Neuronal stem cell (in vitro differentiated cells): ENCODE results near the gene RAD54L.

ENCODE experiments used
- DNase-seq: peaks from one replicate; pipeline ENCODE4 v3.0.0-alpha.2; 2013; ENCODE audit warnings: low spot score
- H2AFZ ChIP-seq: one replicate; pipeline ENCODE4 v1.6.1; 2013; ENCODE audit warnings: mild to moderate bottlenecking, low read length, inconsistent platforms
- H2AK5ac ChIP-seq: 2 replicates; pipeline ENCODE4 v1.6.1; 2013; ENCODE audit warnings: low read depth, mild to moderate bottlenecking, inconsistent platforms, low read length, moderate library complexity, mixed read lengths
- H2BK120ac ChIP-seq: 2 replicates; pipeline ENCODE4 v1.6.1; 2013; ENCODE audit warnings: low read depth, mild to moderate bottlenecking, inconsistent platforms, low read length, moderate library complexity, mixed read lengths
- H2BK12ac ChIP-seq: one replicate; pipeline ENCODE4 v1.6.1; 2013; ENCODE audit warnings: low read length, inconsistent platforms
- H2BK15ac ChIP-seq: 2 replicates; pipeline ENCODE4 v1.6.1; 2013; ENCODE audit warnings: mild to moderate bottlenecking, low read length, inconsistent platforms, mixed read lengths
- H2BK5ac ChIP-seq: one replicate; pipeline ENCODE4 v1.6.1; 2013; ENCODE audit warnings: inconsistent platforms, mild to moderate bottlenecking, low read length, moderate library complexity
- H3K14ac ChIP-seq: one replicate; pipeline ENCODE4 v1.6.1; 2013; ENCODE audit warnings: low read length, inconsistent platforms
- H3K18ac ChIP-seq: 2 replicates; pipeline ENCODE4 v1.6.1; 2013; ENCODE audit warnings: low read length, inconsistent platforms
- H3K23ac ChIP-seq: 2 replicates; pipeline ENCODE4 v1.6.1; 2013; ENCODE audit warnings: low read depth, mild to moderate bottlenecking, mixed read lengths, low read length, inconsistent platforms; ENCODE audit not compliant: poor library complexity
- H3K27ac ChIP-seq: replicated peaks from 3 replicates; pipeline ENCODE4 v1.5.1; 2013; ENCODE audit warnings: low read length, inconsistent platforms
- H3K27me3 ChIP-seq, 3 experiments: 2 replicates each; pipeline ENCODE4 v1.6.1; 2013; ENCODE audit warnings: low read length in 3 of 3, mild to moderate bottlenecking in 2 of 3, inconsistent platforms in 1 of 3, low read depth in 1 of 3, mixed read lengths in 1 of 3, moderate library complexity in 1 of 3; ENCODE audit not compliant: control insufficient read depth in 3 of 3, insufficient read depth in 3 of 3
- H3K36me3 ChIP-seq, 2 donors: replicated peaks in 1 of 2; 2 replicates each; pipeline ENCODE4 v1.6.1; 2013; ENCODE audit warnings: low read length in 2 of 2; ENCODE audit not compliant: control insufficient read depth in 2 of 2, insufficient read depth in 2 of 2
- H3K4ac ChIP-seq: 2 replicates; pipeline ENCODE4 v1.6.1; 2013; ENCODE audit warnings: inconsistent platforms, mild to moderate bottlenecking, low read length, moderate library complexity
- H3K4me1 ChIP-seq, 2 donors: 1 replicate in 1 of 2; 2 replicates in 1 of 2; pipeline ENCODE4 v1.6.1; 2013; ENCODE audit warnings: low read length in 2 of 2, low read depth in 1 of 2; ENCODE audit not compliant: control insufficient read depth in 2 of 2, insufficient read depth in 1 of 2
- H3K4me2 ChIP-seq: one replicate; pipeline ENCODE4 v1.6.1; 2013; ENCODE audit warnings: mild to moderate bottlenecking, low read length, inconsistent platforms; ENCODE audit not compliant: insufficient read depth, poor library complexity, severe bottlenecking
- H3K4me3 ChIP-seq, 2 donors: 2 replicates each; pipeline ENCODE4 v1.5.1; 2013; ENCODE audit warnings: low read length in 2 of 2, mild to moderate bottlenecking in 2 of 2, inconsistent platforms in 1 of 2, moderate library complexity in 1 of 2
- H3K79me1 ChIP-seq: one replicate; pipeline ENCODE4 v1.6.1; 2013; ENCODE audit warnings: low read depth, mild to moderate bottlenecking, inconsistent platforms, low read length, moderate library complexity
- H3K9ac ChIP-seq: one replicate; pipeline ENCODE4 v1.6.1; 2013; ENCODE audit warnings: mild to moderate bottlenecking, low read depth, low read length, inconsistent platforms; ENCODE audit not compliant: poor library complexity
- H3K9me3 ChIP-seq, 2 donors: replicated peaks in 1 of 2; 2 replicates each; pipeline versions ENCODE3 to v1.6.1; 2013; ENCODE audit warnings: low read length in 2 of 2, mild to moderate bottlenecking in 2 of 2, inconsistent platforms in 1 of 2, low read depth in 1 of 2, mixed read lengths in 1 of 2, moderate library complexity in 1 of 2; ENCODE audit not compliant: control insufficient read depth in 2 of 2, insufficient read depth in 1 of 2
- H4K8ac ChIP-seq: one replicate; pipeline ENCODE4 v1.6.1; 2013; ENCODE audit warnings: low read depth, mild to moderate bottlenecking, inconsistent platforms, low read length, moderate library complexity
- H4K91ac ChIP-seq: one replicate; pipeline ENCODE4 v1.6.1; 2013; ENCODE audit warnings: low read length, low read depth, mild to moderate bottlenecking, inconsistent platforms; ENCODE audit not compliant: poor library complexity
- WGBS, 2 donors: extraction: QIAGEN DNeasy Blood & Tissue Kit; methylation state at CpG; one replicate each; pipeline ENCODE4 v1.1.7; 2013; ENCODE audit warnings: missing lambda C conversion rate in 2 of 2, mixed read lengths in 1 of 2; ENCODE audit not compliant: insufficient read length in 2 of 2, insufficient replicate concordance in 1 of 2; ENCODE audit errors: extremely low coverage in 2 of 2; 5-methylcytosine and 5-hydroxymethylcytosine counted together

RAD54L gene

DNA sequence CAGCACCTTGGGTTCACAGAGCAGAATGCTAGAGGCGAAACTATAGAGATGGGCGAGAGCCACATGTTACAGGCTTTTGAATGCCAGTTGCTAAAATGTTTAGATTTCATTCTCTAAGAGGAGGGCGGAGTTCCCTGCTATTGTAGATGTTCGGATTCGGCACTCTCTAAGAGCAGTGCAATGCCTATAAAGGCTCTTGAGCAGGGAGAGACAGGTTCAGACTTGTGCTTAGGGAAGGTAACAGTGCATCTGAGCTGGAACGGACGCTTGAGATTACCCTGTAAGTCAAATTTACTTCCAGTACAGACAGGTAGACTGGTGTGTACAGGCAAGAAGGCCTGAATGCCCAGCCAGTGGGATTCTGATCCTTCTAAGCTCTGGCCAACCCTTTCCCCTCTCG lies 29.1 kb upstream of the RAD54L start:
- no peak overlapping the region for H3K23ac ChIP-seq
- no peak overlapping the region for H2BK15ac ChIP-seq
- H3K9ac ChIP-seq = no peak overlapping the region

DNA sequence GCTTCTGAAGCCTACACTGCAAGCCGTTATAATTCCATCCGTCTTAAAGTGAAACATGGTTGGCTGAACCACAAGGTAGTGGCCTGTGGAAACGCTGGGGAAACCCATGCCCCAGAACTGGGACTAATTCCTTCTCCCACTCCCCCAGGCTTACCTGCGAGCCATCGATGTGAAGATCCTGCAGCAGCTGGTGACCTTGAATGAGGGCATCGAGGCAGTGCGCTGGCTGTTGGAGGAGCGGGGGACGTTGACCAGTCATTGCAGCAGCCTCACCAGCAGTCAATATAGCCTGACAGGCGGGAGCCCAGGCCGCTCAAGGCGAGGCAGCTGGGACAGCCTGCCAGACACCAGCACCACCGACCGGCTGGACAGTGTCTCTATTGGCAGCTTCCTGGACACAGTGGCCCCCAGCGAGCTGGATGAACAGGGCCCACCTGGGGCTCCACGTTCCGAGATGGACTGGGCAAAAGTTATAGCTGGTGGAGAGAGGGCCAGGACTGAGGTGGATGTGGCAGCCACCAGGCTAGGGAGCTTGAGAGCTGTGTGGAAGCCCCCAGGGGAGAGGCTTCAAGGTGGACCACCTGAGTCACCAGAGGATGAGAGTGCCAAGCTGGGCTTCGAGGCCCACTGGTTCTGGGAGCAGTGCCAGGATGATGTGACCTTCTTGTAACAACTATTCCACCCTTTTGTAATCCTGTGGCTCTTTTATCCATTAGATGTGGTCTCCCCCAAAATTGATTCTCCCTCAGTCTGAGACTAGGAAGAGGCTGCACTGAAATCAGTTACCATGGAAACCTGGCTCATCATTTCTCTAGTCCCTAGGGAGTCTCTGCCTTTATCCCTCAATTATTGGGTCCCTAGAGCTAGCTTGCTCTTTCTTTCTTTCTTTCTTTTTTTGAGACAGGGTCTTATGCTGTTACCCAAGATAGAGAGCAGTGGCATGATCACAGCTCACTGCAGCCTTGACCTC lies 27.7 kb upstream of the RAD54L start:
- Histone ChIP-seq H4K91ac (peak overlapping the region; percentile 69), H3K14ac (no peak overlapping the region), H2BK120ac (no peak overlapping the region), H2BK15ac (peak overlapping the region; percentile 49), H2BK5ac (peak overlapping the region; percentile 49), H3K27me3 (no peaks in the 10 kb centered on the region), H3K9me3 (peaks cover 0 to 1% of the 10 kb centered on the region in 2 donors), H2AK5ac (peak overlapping the region; percentile 99), H3K18ac (peak overlapping the region; percentile 36), H3K4me1 (peaks cover 26 to 28% of the 10 kb centered on the region in 2 donors), H2AFZ (no peak overlapping the region), H3K79me1 (no peaks in the 10 kb centered on the region), H3K9ac (peak overlapping the region; percentile 51), H3K4me2 (no peak overlapping the region), H3K23ac (peak overlapping the region; percentile 13), H4K8ac (no peak overlapping the region), H2BK12ac (no peak overlapping the region), H3K4me3 (no peak overlapping the region), H3K36me3 (no peaks in the 10 kb centered on the region), H3K27ac (no peak overlapping the region), H3K4ac (peak overlapping the region; percentile 44)
- DNase-seq = no peak
- WGBS, 2 donors = no CpG with 5 or more reads among the region's 18 CpGs

More for the DNA sequence above, 29.1 kb upstream of the RAD54L start:
- no CpG with 5 or more reads among the region's 8 CpGs for WGBS, 2 donors
- no peak for DNase-seq
- no peak overlapping the region for H3K4me3 ChIP-seq
- H3K36me3 ChIP-seq = no peaks in the 10 kb centered on the region
- no peak overlapping the region for H3K18ac ChIP-seq
- H3K14ac ChIP-seq = no peak overlapping the region
- H2BK12ac ChIP-seq = no peak overlapping the region
- peaks cover 0 to 1% of the 10 kb centered on the region in 2 donors for H3K9me3 ChIP-seq
- no peak overlapping the region for H3K4ac ChIP-seq
- no peak overlapping the region for H3K27ac ChIP-seq
- no peaks in the 10 kb centered on the region for H3K27me3 ChIP-seq
- H3K4me2 ChIP-seq = no peak overlapping the region
- no peaks in the 10 kb centered on the region for H3K79me1 ChIP-seq
- peaks cover 21 to 22% of the 10 kb centered on the region in 2 donors for H3K4me1 ChIP-seq
- H2BK5ac ChIP-seq = no peak overlapping the region
- H2AK5ac ChIP-seq = no peak overlapping the region
- H4K91ac ChIP-seq = no peak overlapping the region
- no peak overlapping the region for H2AFZ ChIP-seq
- H2BK120ac ChIP-seq = no peak overlapping the region
- H4K8ac ChIP-seq = no peak overlapping the region

DNA sequence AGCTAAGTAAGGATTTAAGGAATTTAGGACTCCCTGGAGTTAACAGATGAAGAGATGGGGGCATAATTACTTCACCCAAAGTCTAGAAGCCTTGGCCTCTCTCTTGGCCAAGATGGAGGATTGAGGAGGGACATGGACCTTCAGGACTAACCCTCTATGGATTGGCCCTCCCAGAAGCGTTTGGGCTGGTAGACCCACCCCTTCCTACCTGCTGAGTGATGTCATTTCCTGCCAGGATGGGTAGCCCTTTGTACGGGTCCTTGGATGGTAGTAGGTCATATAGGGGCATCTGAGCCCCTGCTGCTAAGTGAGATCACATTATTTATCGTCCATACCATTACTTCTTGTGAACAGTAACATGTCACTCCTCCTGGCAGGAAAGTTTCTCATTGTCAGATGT lies 26.8 kb upstream of the RAD54L start:
- H2BK120ac ChIP-seq = no peak overlapping the region
- no peak overlapping the region for H2AFZ ChIP-seq
- H3K4ac ChIP-seq = no peak overlapping the region
- H3K23ac ChIP-seq = no peak overlapping the region
- H2AK5ac ChIP-seq = no peak overlapping the region
- no peak overlapping the region for H4K91ac ChIP-seq
- no peak overlapping the region for H3K4me2 ChIP-seq
- no peak overlapping the region for H3K14ac ChIP-seq
- H3K79me1 ChIP-seq = no peaks in the 10 kb centered on the region
- peaks cover 0 to 1% of the 10 kb centered on the region in 2 donors for H3K9me3 ChIP-seq
- H3K27ac ChIP-seq = no peak overlapping the region
- no peak overlapping the region for H2BK15ac ChIP-seq
- H2BK5ac ChIP-seq = no peak overlapping the region
- no peak overlapping the region for H4K8ac ChIP-seq
- WGBS, 2 donors = no CpG with 5 or more reads among the region's 3 CpGs
- H3K18ac ChIP-seq = no peak overlapping the region
- H3K27me3 ChIP-seq = no peaks in the 10 kb centered on the region
- no peak overlapping the region for H2BK12ac ChIP-seq
- peaks cover 26 to 28% of the 10 kb centered on the region in 2 donors for H3K4me1 ChIP-seq
- no peak overlapping the region for H3K9ac ChIP-seq
- H3K36me3 ChIP-seq = no peaks in the 10 kb centered on the region
- H3K4me3 ChIP-seq = no peak overlapping the region
- DNase-seq = no peak

DNA sequence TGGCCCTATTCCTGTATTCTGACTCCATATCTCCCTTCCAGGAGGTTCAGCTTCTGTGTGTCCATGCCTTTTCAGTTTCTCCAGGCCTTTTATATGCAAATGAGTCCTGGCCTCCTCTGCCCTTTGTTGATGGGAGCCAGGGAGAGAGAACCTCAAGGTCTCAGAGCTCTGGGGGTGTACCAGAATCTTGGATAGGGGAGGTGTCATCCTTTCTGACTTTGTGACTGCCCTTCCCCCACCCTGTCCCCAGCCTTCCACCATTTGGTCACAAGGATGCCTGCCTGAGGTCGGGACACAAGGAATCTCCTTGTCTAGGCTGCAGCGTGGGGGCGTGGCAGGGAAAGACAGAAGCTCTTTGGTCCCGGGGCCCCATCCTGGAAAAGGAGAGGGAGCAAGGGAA lies 25.8 kb upstream of the RAD54L start:
- H3K4me3 ChIP-seq = no peak overlapping the region
- peaks cover 0 to 1% of the 10 kb centered on the region in 2 donors for H3K9me3 ChIP-seq
- DNase-seq = peak; percentile 63
- no peak overlapping the region for H3K23ac ChIP-seq
- H3K4ac ChIP-seq = no peak overlapping the region
- peak overlapping the region; percentile 18 for H2BK5ac ChIP-seq
- no peak overlapping the region for H3K14ac ChIP-seq
- no peaks in the 10 kb centered on the region for H3K36me3 ChIP-seq
- H3K27me3 ChIP-seq = no peaks in the 10 kb centered on the region
- H3K79me1 ChIP-seq = no peaks in the 10 kb centered on the region
- peak overlapping the region; percentile 79 for H3K27ac ChIP-seq
- no peak overlapping the region for H2AK5ac ChIP-seq
- H3K4me1 ChIP-seq = peaks cover 26 to 28% of the 10 kb centered on the region in 2 donors
- H3K9ac ChIP-seq = no peak overlapping the region
- H2BK15ac ChIP-seq = no peak overlapping the region
- peak overlapping the region; percentile 21 for H3K4me2 ChIP-seq
- no CpG with 5 or more reads among the region's 4 CpGs for WGBS, 2 donors
- H2AFZ ChIP-seq = peak overlapping the region; percentile 72
- peak overlapping the region; percentile 73 for H3K18ac ChIP-seq
- no peak overlapping the region for H4K91ac ChIP-seq
- no peak overlapping the region for H2BK12ac ChIP-seq
- no peak overlapping the region for H2BK120ac ChIP-seq
- no peak overlapping the region for H4K8ac ChIP-seq
